ENCODE data around the gene STK25.
"Not testable (repeated sequence)": the region's sequence is repeated elsewhere in the genome, so short reads cannot be mapped to it uniquely, and the experiment has no call there.

The STK25 gene

DNA sequence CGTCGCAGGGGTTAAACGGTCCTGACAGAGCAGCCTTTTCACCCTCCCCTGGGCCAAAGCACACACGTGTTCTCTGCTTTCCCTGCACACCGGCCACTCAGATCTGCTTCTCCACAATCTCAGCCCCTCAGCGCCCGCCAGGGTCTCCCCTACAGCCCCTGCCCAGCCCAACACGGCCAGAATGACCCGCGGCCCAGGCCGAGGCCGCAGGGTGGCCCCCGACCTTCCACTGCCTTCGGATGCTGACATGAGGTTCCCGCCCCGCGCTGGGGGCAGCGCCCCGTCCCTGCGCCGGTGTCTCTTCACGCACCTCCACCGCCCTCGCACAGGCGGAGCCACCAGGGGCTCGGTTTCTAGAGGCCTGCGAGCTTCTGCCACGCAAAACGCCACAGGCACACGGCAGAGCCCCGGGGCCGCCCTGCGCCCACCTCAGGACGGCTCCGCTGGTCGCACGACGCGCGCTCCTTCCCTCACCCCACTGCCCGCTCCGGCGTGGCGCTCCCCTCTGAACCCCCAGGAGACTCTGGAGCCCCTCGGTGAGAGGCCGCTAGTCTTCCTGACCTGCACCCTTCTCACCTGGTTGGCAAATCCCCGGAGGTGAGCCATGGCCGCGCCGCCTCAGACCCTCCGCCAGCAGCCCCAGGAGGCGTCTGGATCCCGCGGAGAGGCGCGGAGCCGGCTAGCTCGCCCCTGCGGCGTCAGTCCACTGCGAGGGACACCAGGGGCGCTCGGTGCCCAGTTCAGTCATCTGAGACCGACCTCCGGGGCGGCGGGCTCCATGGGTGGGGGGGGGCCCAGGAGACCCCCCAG lies 749 bp downstream of the STK25 start:
- peak in 1 of 2 donors; percentile 20 for DNase-seq (ENCODE audit: low read depth in 2 of 2)

DNA sequence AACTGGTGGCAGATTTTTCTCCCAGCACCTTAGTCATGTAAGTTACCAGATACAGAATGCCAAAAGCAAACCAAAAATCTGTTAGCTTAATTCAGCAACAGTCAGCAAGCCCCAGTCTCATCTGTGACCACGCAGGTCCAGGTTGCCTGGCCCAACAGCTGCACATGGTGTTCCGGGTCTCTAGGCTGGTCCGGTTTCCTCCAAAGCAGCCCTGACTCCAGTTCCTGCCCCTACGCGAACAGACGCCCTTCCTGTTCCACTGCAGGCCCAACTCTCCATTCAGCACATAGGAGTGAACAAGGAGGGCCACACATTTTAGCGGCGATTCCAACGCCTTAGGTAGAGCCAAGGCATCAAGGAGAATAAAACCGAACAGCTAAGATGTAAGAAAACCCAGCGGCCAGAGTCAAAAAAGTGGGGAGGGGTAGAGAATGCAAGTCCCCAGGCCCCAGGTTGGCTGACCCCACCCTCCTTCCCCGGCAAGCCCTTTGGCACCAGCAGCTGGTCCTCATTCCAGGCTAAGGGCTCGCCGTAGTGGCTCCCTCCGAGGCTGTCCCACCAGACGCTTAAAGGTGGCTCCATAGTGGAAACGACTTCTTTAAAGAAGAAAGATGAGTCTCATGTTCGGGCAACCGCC lies 1.5 kb downstream of the STK25 start:
- no peak for DNase-seq (ENCODE audit: low read depth in 2 of 2)

DNA sequence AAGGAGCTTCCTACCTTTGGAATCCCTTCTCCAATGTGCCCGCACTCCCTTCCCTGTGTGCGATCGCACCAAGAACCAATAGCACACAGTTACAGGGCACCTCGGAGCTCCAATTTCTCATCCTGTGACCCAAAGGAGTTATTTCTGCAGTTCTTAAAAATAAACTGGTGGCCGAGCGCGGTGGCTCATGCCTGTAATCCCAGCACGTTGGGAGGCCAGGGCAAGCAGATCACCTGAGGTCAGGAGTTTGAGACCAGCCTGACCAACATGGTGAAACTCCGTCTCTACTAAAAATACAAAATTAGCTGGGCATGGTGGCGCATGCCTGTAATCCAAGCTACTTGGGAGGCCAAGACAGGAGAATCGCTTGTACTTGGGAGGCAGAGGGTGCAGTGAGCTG lies 2.1 kb downstream of the STK25 start:
- not testable (repeated sequence) for DNase-seq (ENCODE audit: low read depth in 2 of 2)

DNA sequence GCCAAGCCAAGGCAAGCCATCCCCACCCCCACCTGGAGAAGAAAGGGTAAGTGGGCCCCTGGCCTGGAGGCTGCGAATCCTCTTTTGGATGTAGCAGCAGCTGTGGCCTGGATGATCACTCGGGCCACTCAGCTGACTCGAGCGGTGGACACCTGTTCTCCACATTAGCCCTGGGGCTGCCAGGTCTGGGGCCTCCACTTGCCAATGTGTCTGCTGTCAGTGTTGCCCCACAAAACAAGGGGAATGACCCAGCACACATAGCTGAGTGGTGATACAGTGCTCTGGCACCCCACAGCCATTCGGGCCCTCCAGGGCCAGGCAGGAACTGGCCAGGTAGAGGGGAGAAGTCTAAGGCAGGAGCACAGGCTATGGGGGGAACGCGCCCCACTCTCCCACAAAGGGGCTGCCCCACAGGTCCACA lies 2.6 kb downstream of the STK25 start:
- DNase-seq (ENCODE audit: low read depth in 2 of 2) = no peak

DNA sequence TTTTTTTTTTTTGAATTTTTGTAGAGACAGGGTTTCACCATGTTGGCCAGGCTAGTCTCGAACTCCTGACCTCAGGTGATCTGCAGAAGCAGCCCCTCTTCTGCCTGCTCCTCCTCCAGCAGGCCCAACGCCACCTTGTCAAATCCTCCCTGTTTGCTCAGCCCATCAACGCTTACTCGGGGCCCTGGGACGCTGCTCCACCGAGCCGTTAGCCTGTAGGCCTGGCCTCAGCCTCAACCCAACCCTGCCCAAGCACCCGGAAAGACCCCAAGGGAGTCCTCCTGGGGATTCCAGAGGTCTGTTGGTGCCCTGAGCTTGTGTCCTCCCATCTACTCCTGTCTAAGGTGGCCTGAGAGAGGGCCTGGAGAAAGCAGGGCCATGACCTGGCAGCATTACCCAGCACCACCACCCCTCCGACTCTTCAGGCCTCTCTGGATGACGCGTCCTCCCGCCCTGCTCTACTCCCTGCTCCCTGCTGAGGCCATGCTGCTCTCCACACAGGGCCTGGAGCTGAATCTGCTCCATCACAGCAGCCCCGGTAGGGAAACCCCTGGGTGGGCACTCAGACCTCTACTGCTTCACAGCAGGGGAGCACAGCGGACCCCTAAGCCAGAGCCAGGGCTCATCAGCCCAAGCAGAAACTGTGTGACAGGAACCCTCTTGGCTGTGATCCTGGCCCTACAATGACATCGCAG lies 3.2 kb downstream of the STK25 start:
- DNase-seq (ENCODE audit: low read depth in 2 of 2) = no peak

DNA sequence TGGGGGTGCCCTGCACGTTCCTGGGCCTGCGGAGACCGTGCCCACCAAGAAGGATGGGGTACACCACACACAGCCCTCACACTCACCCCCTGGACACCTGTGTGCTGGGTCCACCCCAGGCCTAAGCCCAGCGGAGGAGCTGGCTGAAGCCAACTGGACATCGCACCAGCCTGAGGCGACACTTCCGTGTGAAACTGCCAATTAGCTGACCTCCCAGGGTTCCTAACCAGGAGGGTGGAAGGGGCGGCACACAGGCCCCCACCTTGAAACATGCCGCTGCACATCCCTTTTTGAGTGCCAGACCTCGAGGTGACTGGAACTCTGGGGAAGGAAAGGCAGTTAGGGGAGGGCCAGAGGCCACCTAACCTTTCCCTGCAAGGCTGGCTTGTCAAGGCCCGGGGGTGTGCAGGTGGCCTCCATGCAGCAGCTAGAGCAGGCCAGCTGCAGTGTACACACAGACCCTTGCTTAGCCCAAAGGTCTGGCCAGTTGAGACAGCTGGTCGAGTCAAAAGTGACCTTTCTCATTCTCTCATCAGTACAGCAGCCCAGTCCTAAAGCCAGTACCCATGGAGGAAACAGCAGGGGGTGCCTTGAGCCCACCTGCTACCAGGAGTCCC lies 4.5 kb downstream of the STK25 start:
- no peak for DNase-seq (ENCODE audit: low read depth in 2 of 2)

DNA sequence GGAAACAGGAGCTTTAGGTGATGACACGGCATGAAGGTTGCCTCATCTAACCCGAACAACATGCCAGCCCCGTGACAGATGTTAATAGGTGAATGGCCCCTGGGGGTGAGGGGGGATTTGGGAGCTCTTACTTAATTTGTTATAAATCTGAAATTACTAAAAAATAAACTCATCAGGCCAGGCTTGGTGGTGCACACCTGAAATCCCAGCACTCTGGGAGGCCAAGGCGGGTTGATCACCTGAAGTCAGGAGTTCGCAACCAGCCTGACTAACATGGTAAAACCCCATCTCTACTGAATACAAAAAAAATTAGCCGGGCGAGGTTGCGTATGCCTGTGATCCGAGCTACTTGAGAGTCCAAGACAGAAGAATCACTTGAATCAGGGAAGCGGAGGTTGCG lies 6.1 kb downstream of the STK25 start:
- no peak for DNase-seq (ENCODE audit: low read depth in 2 of 2)

DNA sequence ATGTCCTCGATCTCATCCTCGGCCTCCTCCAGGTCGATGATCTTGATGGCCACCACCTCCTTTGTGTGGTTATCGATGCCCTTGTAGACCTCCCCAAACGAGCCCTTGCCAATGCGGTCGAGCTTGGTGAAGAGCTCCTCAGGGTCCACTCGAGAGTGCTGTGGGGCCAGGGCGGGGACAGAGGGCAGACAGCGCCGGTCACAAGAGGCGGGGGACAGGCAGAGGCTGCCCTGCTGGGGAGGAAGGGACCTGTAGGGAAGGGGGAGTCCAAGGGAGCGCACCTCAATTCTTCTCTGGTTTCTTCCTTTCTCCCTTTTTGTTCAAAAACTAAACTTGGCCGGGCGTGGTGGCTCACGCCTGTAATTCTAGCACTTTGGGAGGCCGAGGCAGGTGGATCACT lies 6.8 kb downstream of the STK25 start:
- DNase-seq (ENCODE audit: low read depth in 2 of 2) = no peak

DNA sequence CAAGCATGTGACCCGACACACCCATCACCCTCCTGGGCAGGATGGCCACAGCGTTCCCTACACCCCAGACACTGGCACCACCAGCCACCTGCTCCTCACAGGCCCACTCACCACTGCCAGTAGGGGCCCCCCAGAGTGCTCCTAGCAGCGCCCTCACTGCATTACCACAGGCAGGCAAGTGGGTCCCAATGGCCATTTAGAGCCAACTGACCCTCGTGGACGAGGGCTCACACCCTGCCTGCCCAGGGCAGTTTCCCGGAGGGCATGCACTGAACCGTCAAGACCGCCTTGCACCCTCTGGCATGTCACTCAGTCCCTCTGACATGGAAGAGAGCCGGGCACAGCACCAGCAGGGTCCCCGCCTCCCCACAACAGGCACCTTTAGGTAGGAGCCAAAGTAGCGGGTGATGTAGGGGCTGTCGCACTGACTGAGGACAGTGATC lies 7.3 kb downstream of the STK25 start:
- DNase-seq (ENCODE audit: low read depth in 2 of 2) = no peak

DNA sequence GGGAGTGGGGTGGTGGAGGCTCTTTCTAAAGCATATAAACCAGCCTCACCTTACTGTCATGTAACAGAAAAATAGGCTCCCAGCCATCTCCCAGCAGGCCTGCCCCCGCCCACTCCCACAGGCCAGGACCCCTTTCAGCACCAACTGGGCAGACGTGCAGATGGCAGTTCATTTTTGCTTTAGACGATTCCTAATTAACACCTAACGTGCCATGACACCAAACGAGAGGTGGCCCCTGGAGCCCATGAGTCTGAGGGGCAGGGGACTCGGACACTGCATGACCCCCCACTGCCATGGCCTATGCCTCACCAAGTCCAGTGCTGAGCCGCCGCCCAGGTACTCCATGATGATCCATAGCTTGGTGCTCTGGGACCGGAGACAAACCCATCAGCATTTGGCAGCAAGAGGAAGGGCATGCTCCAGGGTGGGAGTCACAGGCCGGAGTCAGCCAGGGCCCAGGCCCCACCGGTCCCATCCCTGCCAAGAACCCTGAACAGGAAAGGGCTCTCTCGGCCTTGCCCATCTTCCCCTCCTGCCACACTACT lies 7.9 kb downstream of the STK25 start:
- DNase-seq (ENCODE audit: low read depth in 2 of 2) = no peak

DNA sequence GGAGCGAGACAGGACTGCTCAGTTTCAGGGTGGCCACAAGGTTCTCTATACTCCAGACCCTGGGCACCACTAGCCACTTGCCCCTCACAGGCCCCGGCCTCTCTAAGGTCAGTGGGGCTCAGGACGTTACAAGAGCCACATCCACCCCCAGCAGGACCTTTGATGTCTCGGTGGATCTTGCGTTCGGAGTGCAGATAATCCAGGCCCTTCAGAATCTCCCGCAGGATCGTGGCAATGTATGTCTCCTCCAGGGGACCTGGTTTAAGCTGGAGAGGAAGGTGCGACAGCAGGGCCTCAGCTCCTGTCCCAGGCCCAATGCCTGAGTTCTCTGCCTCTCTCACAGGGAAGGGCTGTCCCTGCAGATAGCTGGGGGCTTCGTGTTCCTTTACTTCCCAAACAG lies 8.4 kb downstream of the STK25 start:
- no peak for DNase-seq (ENCODE audit: low read depth in 2 of 2)

DNA sequence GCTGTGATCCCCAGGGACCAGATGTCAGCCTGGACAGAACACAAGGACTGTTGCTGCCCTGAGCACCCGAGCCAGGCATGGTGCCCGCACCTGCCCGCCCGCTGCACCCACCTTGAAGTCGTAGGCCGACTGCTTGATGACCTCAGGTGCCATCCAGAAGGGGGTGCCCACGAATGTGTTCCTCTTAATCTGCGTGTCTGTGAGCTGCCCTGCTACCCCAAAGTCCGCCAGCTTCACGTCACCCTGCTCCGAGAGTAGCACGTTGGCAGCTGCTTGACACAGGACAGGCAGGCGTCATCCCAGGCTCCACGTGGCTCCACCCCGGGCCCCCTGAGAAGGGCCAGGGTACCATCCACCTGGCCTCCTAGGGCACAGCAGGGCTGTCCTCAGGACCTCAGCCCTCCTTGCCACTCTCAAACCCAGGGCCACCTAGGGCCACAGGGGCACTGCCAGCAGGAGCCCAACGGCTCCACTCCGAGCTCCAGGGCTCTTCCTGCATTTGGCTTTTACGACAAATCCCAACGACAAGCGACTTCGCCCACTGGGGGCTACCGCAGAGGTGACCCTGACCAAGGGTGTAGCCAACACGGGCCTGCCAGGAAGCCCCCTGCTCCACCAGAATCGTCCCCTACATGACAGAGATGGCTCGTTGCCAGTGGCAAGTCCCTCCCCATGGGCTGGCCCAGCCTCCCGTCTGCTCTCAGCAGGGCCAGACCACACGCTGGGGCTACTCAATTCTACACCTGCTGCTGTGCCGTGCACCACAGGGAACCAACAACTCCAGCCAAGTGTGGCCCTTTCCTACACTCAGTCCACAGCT lies 9.0 kb downstream of the STK25 start:
- DNase-seq (ENCODE audit: low read depth in 2 of 2) = no peak

DNA sequence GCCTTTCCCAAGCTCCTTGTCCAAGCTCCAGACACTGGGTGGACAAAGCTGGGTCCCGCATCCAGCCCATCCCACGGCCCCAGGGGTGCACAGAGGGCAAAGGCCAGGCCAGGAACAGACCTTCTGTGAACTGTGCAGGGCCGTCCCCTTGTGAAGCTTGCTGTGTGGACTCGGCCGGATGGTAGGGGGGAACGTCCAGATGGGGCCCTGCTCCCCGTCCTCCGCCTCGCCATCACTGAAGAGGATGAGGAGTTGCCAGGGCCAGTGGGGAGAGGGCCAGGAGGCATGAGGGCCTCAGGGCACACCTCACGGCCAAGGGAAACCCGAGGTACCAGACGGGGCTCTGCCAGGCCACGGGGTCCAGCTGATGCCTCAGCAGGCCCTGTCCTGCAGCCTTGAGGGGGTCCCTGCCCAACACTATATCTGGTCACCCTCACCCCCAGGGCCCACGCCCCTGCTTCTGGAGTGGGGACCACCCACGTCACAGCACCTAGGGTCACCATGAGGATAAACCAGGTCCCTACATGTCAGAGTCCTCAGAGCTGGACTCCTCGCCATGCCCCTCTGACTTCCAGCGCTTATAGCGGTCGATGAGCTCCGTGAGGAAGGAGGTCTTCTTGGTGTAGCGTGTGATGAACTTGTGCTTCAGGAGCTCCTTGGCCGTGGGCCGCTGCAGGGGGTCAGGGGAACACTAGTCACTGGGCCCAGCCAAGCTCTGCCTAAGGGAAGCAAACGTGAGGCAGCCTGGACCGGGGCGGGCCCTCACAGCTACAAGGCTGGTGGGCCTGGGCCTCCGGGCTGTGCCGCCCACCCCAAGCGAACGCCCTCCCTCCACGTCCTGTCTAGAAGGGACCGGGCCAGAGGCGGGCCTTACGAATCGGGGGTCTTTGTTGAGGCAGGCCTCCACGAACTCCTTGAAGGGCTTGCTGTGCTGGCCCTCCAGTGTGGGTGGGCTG lies 10.0 kb downstream of the STK25 start:
- no peak for DNase-seq (ENCODE audit: low read depth in 2 of 2)

DNA sequence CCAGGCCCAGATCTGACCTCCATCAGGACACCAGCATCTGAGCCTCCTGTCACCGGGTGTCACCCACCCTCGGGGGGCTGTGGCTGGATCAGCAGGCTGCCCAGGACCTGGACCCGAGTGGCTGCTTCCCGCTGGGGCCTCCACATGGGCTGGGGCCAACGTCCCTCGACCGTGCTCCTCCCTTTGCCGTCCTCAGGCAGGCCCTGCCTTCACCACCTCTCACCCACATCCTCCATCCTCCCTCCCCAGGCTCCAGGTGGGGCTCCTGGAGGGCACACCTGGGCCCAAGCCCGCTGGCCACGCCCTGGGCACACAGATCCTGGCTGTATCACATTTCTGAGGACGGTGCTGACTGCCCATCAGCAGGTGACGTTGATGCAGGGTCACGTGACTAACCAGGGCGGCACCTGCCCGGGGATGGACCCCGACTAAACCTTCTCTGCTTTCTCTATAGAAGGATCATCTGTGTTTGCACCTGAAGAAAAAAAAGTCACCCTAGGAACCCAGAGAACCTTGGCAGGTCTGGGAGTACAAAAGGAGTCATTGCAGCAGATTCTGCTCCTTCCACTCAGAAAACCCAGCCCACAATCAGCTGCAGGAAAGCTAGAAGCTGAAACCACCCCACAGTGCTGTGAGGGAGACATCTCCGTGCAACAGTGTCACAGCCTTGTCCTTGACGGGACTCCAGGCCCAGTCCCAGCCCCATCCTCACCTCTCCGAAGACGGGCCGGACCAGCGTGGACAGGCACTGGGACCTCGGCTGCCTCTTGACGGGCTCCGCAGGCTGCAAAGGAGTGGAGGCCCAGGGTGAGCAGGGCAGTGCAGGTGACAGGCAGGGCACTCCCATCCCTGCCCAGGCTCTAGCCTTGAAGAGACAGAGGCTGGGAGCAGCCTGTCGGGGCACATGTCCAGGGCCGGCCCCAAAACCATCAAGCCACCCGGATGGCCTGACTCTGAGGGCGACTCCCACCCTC lies 11.2 kb downstream of the STK25 start:
- DNase-seq (ENCODE audit: low read depth in 2 of 2) = no peak

DNA sequence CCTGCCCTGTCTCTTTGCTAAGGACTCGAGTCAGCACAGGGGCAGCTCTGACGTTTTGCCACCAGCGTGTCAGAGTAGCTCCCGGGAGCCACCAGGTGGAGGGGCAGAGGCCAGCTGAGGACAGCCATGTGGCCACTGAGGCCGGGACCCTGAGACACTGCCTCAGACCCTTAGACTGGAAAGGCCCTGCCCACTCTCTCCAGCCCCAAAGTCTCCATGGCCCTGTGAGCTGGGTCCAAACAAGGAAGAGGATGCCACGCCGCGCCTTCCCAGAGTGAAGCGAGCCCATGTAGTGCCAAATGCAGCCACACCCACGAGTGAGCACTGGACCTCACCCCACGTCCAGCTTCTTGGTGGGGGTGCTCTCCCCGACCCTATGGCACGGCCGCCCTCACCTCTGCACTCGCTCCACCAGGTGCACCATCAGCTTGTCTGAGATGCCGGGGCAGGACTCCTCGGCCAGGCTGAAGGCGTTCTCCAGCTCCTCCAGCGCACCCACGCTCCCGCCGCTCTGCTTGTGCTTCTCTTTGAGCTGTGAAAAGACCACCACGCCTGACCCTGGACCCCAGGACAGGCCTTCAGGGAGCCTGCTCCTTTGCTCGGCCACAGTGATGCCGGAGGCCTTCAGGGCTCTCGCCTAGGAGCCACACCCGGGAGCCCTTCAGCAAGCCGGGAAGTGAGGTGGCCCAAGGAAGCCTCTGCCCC lies 12.2 kb downstream of the STK25 start:
- no peak for DNase-seq (ENCODE audit: low read depth in 2 of 2)

DNA sequence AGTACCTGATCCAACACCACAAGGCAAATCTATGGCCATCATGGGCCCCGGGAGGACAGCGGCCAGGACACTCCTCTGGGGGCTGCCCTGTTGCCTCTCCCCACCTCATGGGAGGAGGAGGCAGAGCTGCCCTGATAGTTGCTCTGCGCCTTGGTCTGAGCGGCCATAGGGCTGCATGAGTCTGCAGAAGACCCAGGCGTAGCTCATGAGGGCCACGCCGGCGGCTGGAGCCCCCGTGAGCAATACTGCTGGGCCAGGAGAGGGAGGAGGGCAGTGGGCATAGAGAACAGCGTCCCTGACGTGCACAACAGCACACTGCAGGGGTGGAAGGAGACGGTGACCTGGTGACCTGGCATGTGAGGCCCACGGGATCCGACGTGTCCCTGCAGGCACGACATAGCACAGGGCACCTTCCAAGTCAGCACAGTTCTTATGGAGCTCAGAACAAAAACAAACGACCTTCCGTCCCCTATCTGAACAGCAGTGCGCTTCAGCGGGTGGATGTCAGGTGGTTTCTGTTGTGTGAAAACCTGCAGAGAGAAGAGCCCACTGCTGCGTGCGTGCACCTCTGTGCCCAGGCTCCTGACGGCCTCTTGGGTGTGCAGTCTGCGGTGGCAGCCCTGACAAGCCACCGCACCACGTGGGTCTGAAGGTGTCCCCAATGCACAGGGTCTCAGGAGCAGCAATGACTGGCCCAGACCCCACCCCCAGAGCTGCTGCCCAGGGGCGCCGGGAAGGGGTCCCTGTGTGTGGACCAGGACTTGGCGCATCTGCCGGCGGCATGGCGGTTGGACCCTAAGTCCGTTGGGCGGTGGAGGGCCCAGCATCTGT lies 13.0 kb downstream of the STK25 start:
- DNase-seq (ENCODE audit: low read depth in 2 of 2) = no peak

DNA sequence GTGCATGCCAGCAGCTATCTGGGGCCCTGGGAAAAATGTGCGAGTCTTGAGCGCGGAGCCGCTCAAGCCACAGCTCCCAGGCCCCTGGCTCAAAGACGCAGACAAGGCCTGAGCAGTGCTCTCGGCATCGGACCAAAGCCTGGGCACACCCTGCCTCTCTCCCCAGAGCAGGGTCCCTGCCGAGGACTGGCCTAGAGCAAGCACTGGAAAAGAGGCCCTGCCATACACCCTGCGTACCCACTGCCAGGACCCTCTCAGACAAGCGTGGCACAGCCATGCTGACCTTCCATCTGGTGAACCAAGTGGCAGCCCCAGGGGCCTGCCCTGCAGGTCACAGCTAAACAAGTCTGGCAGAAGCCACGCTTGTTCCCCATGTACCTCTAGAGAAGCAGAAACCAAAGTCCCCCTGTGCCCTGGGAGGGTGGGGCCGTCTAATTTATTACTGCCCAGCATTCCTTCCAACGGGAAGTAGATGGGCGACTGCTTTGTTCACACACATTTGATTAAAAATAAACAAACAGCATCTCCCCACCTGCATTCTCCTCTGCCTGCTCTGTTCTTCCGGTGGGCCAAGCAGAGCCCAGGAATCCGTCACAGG lies 14.0 kb downstream of the STK25 start:
- no peak for DNase-seq (ENCODE audit: low read depth in 2 of 2)

All from activated CD4-positive, alpha-beta T cell treated with anti-CD3 and anti-CD28 coated beads for 24 hours (primary cell).